ENCODE results near the gene XRRA1.

The XRRA1 gene

GRCh38 chr11:74957937-74958629 lies 9.2 kb upstream of the XRRA1 start:
- ATAC-seq (ENCODE audit: insufficient read depth, low read depth), result no peak

GRCh38 chr11:74956397-74957015 lies 7.6 kb upstream of the XRRA1 start:
- Histone ChIP-seq H2AFZ (ENCODE audit: low read depth, low read length) (no peak overlapping the region), H3K36me3 (ENCODE audit: insufficient read depth, low read length) (peaks cover 58% of the 10 kb centered on the region), H3K4me3 (ENCODE audit: low read depth in 1 of 2, low read length in 2 of 2) (no peak overlapping the region), H3K4me2 (ENCODE audit: insufficient read depth, low read length) (peak overlapping the region; percentile 3; the same call in 1 of the 2 replicates), H4K20me1 (ENCODE audit: insufficient read depth, low read length) (peaks cover 65% of the 10 kb centered on the region), H3K9me3 (ENCODE audit: insufficient read depth, low read length, severe bottlenecking) (no peaks in the 10 kb centered on the region), H3K27ac (ENCODE audit: low read length) (no peak overlapping the region), H3K27me3 (ENCODE audit: insufficient read depth, low read length, poor library complexity) (no peaks in the 10 kb centered on the region), H3K4me1 (ENCODE audit: insufficient read depth, low read length) (peaks cover 18% of the 10 kb centered on the region; the same call in 1 of the 2 replicates), H3K9ac (ENCODE audit: low read depth, low read length) (no peak overlapping the region), H3K79me2 (ENCODE audit: insufficient read depth, low read length) (peaks cover 99% of the 10 kb centered on the region)
- no peak for ATAC-seq (ENCODE audit: insufficient read depth, low read depth)
- no peak for DNase-seq
- TF ChIP-seq EZH2 (IDR thresholded peaks at IDR 0.05; ENCODE audit: borderline replicate concordance, low read depth, low read length, severe bottlenecking), result no peak
- no peak for TF ChIP-seq CTCF (IDR thresholded peaks at IDR 0.05; ENCODE audit: borderline replicate concordance, extremely low read depth, low read length, poor library complexity, severe bottlenecking)

More at GRCh38 chr11:74957937-74958629, 9.2 kb upstream of the XRRA1 start:
- no peak for TF ChIP-seq CTCF (IDR thresholded peaks at IDR 0.05; ENCODE audit: borderline replicate concordance, extremely low read depth, low read length, poor library complexity, severe bottlenecking)
- no peak for TF ChIP-seq EZH2 (IDR thresholded peaks at IDR 0.05; ENCODE audit: borderline replicate concordance, low read depth, low read length, severe bottlenecking)
- Histone ChIP-seq H2AFZ (ENCODE audit: low read depth, low read length) (no peak overlapping the region), H3K4me1 (ENCODE audit: insufficient read depth, low read length) (0 out of 2 replicates have a peak, but pooled peaks cover 6% of the 10 kb centered on the region), H4K20me1 (ENCODE audit: insufficient read depth, low read length) (peaks cover 63% of the 10 kb centered on the region), H3K4me2 (ENCODE audit: insufficient read depth, low read length) (no peak overlapping the region), H3K79me2 (ENCODE audit: insufficient read depth, low read length) (peaks cover 99% of the 10 kb centered on the region), H3K27ac (ENCODE audit: low read length) (no peak overlapping the region), H3K4me3 (ENCODE audit: low read depth in 1 of 2, low read length in 2 of 2) (no peak overlapping the region), H3K36me3 (ENCODE audit: insufficient read depth, low read length) (peaks cover 61% of the 10 kb centered on the region), H3K9me3 (ENCODE audit: insufficient read depth, low read length, severe bottlenecking) (no peaks in the 10 kb centered on the region), H3K27me3 (ENCODE audit: insufficient read depth, low read length, poor library complexity) (no peaks in the 10 kb centered on the region), H3K9ac (ENCODE audit: low read depth, low read length) (no peak overlapping the region)
- no peak for DNase-seq

- H3K9ac ChIP-seq (ENCODE audit: low read depth, low read length), result no peak overlapping the region
- ATAC-seq (ENCODE audit: insufficient read depth, low read depth) (no peak), DNase-seq (no peak)
- H3K36me3 ChIP-seq (ENCODE audit: insufficient read depth, low read length), result peaks cover 51% of the 10 kb centered on the region
- H3K4me2 ChIP-seq (ENCODE audit: insufficient read depth, low read length), result peak overlapping the region; percentile 7; the same call in 1 of the 2 replicates
- TF ChIP-seq CTCF (IDR thresholded peaks at IDR 0.05; ENCODE audit: borderline replicate concordance, extremely low read depth, low read length, poor library complexity, severe bottlenecking), result no peak
- TF ChIP-seq EZH2 (IDR thresholded peaks at IDR 0.05; ENCODE audit: borderline replicate concordance, low read depth, low read length, severe bottlenecking), result no peak
- H3K9me3 ChIP-seq (ENCODE audit: insufficient read depth, low read length, severe bottlenecking), result no peaks in the 10 kb centered on the region
- no peaks in the 10 kb centered on the region for H3K27me3 ChIP-seq (ENCODE audit: insufficient read depth, low read length, poor library complexity)
- H3K4me3 ChIP-seq (ENCODE audit: low read depth in 1 of 2, low read length in 2 of 2), result no peak overlapping the region
- no peak overlapping the region for H2AFZ ChIP-seq (ENCODE audit: low read depth, low read length)
- peaks cover 34% of the 10 kb centered on the region for H3K4me1 ChIP-seq (ENCODE audit: insufficient read depth, low read length)
- no peak overlapping the region for H3K27ac ChIP-seq (ENCODE audit: low read length)
- peaks cover 99% of the 10 kb centered on the region for H3K79me2 ChIP-seq (ENCODE audit: insufficient read depth, low read length)
- peaks cover 55% of the 10 kb centered on the region for H4K20me1 ChIP-seq (ENCODE audit: insufficient read depth, low read length)
These were observed 5.3 kb upstream of the XRRA1 start for GRCh38 chr11:74954199-74954598.
